HEK293T (cell line): Measurements from ENCODE around the gene MARVELD1.

ENCODE experiments used
- CTCF ChIA-PET: fragments of 350-600 bp; formaldehyde crosslinking; extraction: SDS; loops from one replicate; lab custom pipeline; 2021; ENCODE audit warnings: antibody characterized with exemption, inconsistent platforms; lab: Yijun Ruan, JAX
- POLR2A ChIA-PET: fragments of 350-600 bp; formaldehyde crosslinking; extraction: SDS; loops from one replicate; lab custom pipeline; 2020; ENCODE audit warnings: antibody characterized with exemption, inconsistent platforms; lab: Yijun Ruan, JAX
- DNase-seq: peaks from one replicate; pipeline ENCODE4 v3.0.0; 2012; ENCODE audit warnings: mixed read lengths; ENCODE audit errors: extremely low spot score
- ARNT ChIP-seq: fragments of 450-650 bp; IDR thresholded peaks from 2 replicates; pipeline ENCODE4 v1.6.1; 2017; ENCODE audit warnings: mild to moderate bottlenecking
- BHLHE40 ChIP-seq: fragments of 450-650 bp; IDR thresholded peaks from 2 replicates; pipeline ENCODE4 v1.6.1; 2016; ENCODE audit warnings: mild to moderate bottlenecking, moderate library complexity, borderline replicate concordance
- CTBP1 ChIP-seq: fragments of 450-650 bp; IDR thresholded peaks from 2 replicates; pipeline ENCODE4 v1.6.1; 2016; ENCODE audit warnings: borderline replicate concordance
- ELF4 ChIP-seq: fragments of 450-650 bp; IDR thresholded peaks from 2 replicates; pipeline ENCODE4 v1.6.1; 2017; ENCODE audit warnings: antibody characterized with exemption
- FOXA1 ChIP-seq: fragments of 450-650 bp; IDR thresholded peaks from 2 replicates; pipeline ENCODE4 v1.6.1; 2016; ENCODE audit warnings: mild to moderate bottlenecking
- FOXK2 ChIP-seq: fragments of 450-650 bp; IDR thresholded peaks from 2 replicates; pipeline ENCODE4 v1.6.1; 2016; ENCODE audit warnings: mild to moderate bottlenecking
- FOXM1 ChIP-seq: fragments of 450-650 bp; IDR thresholded peaks from 2 replicates; pipeline ENCODE4 v1.6.1; 2017; ENCODE audit warnings: mild to moderate bottlenecking, borderline replicate concordance
- HDGF ChIP-seq: fragments of 450-650 bp; IDR thresholded peaks from 2 replicates; pipeline ENCODE4 v1.6.1; 2017; ENCODE audit warnings: antibody characterized with exemption, borderline replicate concordance
- L3MBTL2 ChIP-seq: fragments of 450-650 bp; conservative IDR thresholded peaks from 2 replicates; pipeline ENCODE4 v1.6.1; 2016; ENCODE audit warnings: mild to moderate bottlenecking
- LEF1 ChIP-seq: fragments of 450-650 bp; IDR thresholded peaks from 2 replicates; pipeline ENCODE4 v1.6.1; 2017; ENCODE audit warnings: mild to moderate bottlenecking, borderline replicate concordance
- NFRKB ChIP-seq: fragments of 450-650 bp; IDR thresholded peaks from 2 replicates; pipeline ENCODE4 v1.6.1; 2016; ENCODE audit warnings: mild to moderate bottlenecking, moderate library complexity
- SP1 ChIP-seq: fragments of 450-650 bp; IDR thresholded peaks from 2 replicates; pipeline ENCODE4 v1.6.1; 2017
- SUZ12 ChIP-seq: fragments of 450-650 bp; IDR thresholded peaks from 2 replicates; pipeline ENCODE4 v1.6.1; 2016; ENCODE audit warnings: mild to moderate bottlenecking
- TARDBP ChIP-seq: fragments of 450-650 bp; IDR thresholded peaks from 2 replicates; pipeline ENCODE4 v1.6.1; 2016
- ZNF384 ChIP-seq: fragments of 450-650 bp; IDR thresholded peaks from 2 replicates; pipeline ENCODE4 v1.6.1; 2016
- TF ChIP-seq, protein P1 (sequence below): fragments of 450-650 bp; IDR thresholded peaks from 2 replicates; pipeline ENCODE4 v1.6.1; 2016

MARVELD1 gene

GRCh38 chr10:97713339-97713825 is at the start of gene MARVELD1:
Gene MARVELD1 (plus strand): TSS chr10:97713730. CDS start chr10:97713877, 147 bp downstream.
- peak; percentile 71 for DNase-seq
- POLR2A ChIA-PET, result interaction anchor here (0.7 to 4.2 kb wide), 12 partner anchors 9 to 62 kb away, joined by 3 to 63 read pairs (median 7); partner anchors contain the start of genes AVPI1 and ZFYVE27
- TF ChIP-seq HDGF, result 0 out of 2 replicates have a peak, but pooled peaks have one; percentile 19
- TF ChIP-seq NFRKB, result no peak
- TF ChIP-seq SUZ12, result no peak
- CTCF ChIA-PET, result interaction anchor here (0.7 to 2.1 kb wide), 6 partner anchors 10 to 39 kb away, joined by 3 to 13 read pairs (median 4); no protein-coding TSS in a partner anchor

DNA sequence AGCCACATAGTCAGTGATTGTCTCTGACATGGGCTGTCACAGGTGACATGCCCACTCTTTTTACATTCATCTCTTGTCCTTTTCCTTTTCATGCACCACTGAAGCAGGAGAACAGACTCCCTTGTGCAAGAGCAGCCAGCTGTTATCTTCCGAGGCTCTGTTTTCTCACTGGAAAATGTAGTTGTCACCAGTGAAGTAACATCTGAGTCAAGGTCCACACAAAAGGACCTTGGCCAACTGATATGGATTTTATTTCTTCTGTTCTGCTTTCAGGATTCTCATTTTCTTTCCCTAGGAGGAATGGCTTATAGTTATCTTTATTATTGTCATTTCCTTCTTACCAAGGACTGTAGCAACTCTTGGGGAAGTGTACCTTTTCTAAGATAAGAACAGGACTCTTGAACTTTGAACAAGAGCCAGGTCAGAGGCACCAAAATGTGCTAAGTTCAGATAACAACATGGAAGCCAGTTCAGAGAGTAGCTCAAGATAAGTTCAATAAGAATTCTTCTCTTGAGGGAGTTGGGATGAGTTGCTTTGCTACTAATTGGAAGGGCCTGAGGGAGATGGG is 49.2 kb upstream of the MARVELD1 start:
- POLR2A ChIA-PET, result no interaction called here
- TF ChIP-seq BHLHE40, result no peak
- TF ChIP-seq TARDBP, result no peak
- TF ChIP-seq SP1, result no peak
- no peak for TF ChIP-seq NFRKB
- no peak for TF ChIP-seq CTBP1
- no peak for TF ChIP-seq FOXK2
- no peak for DNase-seq
- CTCF ChIA-PET, result interaction anchor here (0.7 kb wide), 1 partner anchor 202 kb away, joined by 3 read pairs; no protein-coding TSS in a partner anchor

DNA sequence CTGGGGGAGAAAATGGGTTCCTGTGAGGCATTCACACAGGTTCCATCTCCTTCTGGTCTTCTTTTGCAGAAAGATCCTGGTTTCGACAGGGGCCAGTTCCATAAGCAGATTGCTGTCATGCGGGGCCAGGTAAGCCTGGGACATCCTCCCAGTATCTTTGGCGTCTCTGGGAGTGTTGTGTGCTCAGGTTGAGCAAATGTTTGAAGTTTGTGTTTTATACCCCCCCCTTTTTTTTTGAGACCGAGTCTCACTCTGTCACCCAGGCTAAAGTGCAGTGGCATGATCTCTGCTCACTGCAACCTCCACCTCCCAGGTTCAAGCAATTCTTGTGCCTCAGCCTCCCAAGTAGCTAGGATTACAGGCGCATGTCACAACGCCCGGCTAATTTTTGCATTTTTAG is 46.5 kb upstream of the MARVELD1 start:
- POLR2A ChIA-PET, result interaction anchor here (1.1 kb wide), 1 partner anchor 19 kb away, joined by 3 read pairs; no protein-coding TSS in a partner anchor
- no peak for TF ChIP-seq ZNF384
- no peak for TF ChIP-seq ARNT
- no peak for TF ChIP-seq LEF1
- TF ChIP-seq BHLHE40, result no peak
- CTCF ChIA-PET, result no interaction called here
- DNase-seq, result no peak

DNA sequence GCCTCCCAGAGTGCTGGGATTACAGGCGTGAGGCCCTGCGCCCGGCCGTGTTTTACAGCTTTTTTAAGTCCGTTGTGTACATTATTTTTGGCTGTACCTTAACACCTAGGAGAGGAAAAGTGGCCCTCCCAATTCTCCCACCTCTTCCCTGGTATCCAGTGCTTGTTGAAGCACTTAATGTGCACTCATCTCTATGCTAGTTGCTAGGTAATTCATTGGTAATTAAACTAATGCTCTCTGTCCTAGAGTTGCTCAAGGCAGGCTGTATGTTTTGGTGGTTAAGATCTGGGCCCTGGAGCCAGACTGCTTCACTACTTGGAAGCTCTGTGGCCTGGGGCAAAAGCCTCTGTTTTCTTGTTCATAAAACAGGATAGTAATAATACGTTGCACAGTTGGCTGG is 46.1 kb upstream of the MARVELD1 start:
- TF ChIP-seq FOXA1 (no peak), ELF4 (no peak), ARNT (no peak), SP1 (no peak), BHLHE40 (no peak), LEF1 (no peak), ZNF384 (no peak), FOXM1 (no peak), NFRKB (no peak)
- TF ChIP-seq, protein P1, sequence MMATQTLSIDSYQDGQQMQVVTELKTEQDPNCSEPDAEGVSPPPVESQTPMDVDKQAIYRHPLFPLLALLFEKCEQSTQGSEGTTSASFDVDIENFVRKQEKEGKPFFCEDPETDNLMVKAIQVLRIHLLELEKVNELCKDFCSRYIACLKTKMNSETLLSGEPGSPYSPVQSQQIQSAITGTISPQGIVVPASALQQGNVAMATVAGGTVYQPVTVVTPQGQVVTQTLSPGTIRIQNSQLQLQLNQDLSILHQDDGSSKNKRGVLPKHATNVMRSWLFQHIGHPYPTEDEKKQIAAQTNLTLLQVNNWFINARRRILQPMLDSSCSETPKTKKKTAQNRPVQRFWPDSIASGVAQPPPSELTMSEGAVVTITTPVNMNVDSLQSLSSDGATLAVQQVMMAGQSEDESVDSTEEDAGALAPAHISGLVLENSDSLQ, result no peak
- POLR2A ChIA-PET, result no interaction called here
- no peak for DNase-seq
- CTCF ChIA-PET, result interaction anchor here (1.7 kb wide), 1 partner anchor 9 kb away, joined by 6 read pairs; no protein-coding TSS in a partner anchor

GRCh38 chr10:97669571-97669970 is 44.0 kb upstream of the MARVELD1 start:
- ChIA-PET POLR2A (no interaction called here), CTCF (no interaction called here)
- no peak for DNase-seq
- TF ChIP-seq CTBP1 (no peak), BHLHE40 (no peak), SUZ12 (no peak), TARDBP (no peak), ZNF384 (no peak), HDGF (no peak), NFRKB (no peak), FOXA1 (no peak), FOXM1 (no peak), LEF1 (no peak), SP1 (no peak), ELF4 (no peak), ARNT (no peak), L3MBTL2 (no peak), FOXK2 (no peak)
- TF ChIP-seq, protein P1, result no peak

DNA sequence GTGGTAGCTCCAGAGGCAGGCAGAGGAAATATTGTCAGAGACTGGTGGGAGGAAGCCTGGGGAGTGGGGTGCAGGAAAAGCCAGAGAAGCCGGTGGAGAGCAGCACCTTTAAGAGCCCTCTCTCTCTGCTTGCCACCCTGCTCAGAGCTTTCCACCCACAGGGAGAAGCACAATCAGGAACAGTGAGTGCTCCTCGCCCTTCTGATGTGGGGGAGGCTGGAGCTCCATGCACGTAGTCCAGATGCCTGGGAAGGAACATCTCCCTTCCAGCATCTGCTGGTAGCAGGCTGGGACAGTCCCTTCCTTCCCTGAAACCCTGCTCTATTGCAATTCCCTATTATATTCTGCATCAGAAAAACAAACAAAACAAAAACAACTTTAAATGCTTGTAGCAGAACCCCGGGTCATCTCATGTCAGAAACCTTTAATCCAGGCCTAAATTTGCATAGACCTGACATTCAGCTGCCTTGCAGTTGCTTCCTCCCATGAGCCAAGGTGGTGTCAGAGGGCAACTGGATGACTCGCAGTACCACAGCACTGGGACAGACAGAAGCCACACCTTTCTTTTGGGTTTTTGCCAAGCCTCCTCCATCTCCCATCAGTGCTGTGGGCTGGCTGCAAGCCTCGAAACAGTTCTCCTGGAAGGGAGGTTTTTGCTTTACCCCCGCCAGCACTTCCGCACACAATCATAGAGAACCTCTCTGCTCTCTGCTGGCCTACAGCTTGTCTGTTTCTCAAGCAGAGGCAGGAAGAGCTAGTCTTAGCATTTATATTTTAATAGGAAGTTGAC is 39.6 kb upstream of the MARVELD1 start:
- ChIA-PET POLR2A (no interaction called here), CTCF (interaction anchor here (0.5 to 0.6 kb wide), 2 partner anchors 39 to 65 kb away, joined by 3 to 8 read pairs; no protein-coding TSS in a partner anchor)
- TF ChIP-seq ELF4, result no peak
- TF ChIP-seq FOXA1, result no peak
- TF ChIP-seq NFRKB, result no peak
- TF ChIP-seq CTBP1, result no peak
- no peak for DNase-seq

GRCh38 chr10:97675222-97675621 is 38.3 kb upstream of the MARVELD1 start:
- ChIA-PET POLR2A (interaction anchor here (1.0 to 2.7 kb wide), 2 partner anchors 34 to 59 kb away, joined by 3 to 10 read pairs; partner anchors contain the start of gene PI4K2A), CTCF (no interaction called here)
- TF ChIP-seq SUZ12 (no peak), L3MBTL2 (no peak), ZNF384 (no peak), FOXK2 (no peak), ELF4 (no peak), CTBP1 (no peak), ARNT (no peak), SP1 (no peak), TARDBP (no peak), FOXM1 (no peak), NFRKB (no peak), HDGF (no peak), LEF1 (no peak), BHLHE40 (no peak), FOXA1 (no peak)
- TF ChIP-seq, protein P1, result no peak
- DNase-seq, result no peak
